Body of pancreas (tissue), 4 donors: ENCODE measurements around the gene MYO5A.

Source experiments
- POLR2A ChIP-seq, 3 donors: fragments of 450-650 bp; IDR thresholded peaks; one replicate each; pipeline ENCODE4 v1.6.1; 2016; ENCODE audit warnings: antibody characterized with exemption in 3 of 3, mild to moderate bottlenecking in 2 of 3
- TF ChIP-seq, protein P1 (sequence below), 7 experiments: fragments of 450-650 bp in 4 of 7; fragments of 200-600 bp in 3 of 7; sonication (generic) in 3 of 7; IDR thresholded peaks; one replicate each; pipeline ENCODE4 v1.5.1; 2016 to 2019; ENCODE audit warnings: antibody characterized with exemption in 7 of 7

DNA sequence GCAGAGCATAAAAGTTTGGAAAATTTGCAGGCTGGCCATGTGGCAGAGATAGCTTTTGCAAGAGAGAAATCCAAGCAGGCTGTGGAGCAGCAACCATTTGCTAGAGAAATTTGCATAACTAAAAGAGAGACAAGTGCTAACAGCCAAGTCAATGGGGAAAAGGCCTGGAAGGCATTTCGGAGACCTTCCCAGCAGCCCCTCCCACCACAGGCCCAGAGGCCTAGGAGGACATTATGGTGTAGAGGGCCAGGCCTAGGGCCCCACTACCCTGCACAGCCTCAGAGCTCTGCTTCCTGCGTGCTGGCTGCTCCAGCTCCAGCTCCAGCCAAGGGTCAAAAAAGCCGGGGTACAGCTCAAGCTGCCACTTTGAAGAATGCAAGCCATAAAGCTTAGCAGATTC, 82.7 kb downstream of the MYO5A start:
- TF ChIP-seq, protein P1, sequence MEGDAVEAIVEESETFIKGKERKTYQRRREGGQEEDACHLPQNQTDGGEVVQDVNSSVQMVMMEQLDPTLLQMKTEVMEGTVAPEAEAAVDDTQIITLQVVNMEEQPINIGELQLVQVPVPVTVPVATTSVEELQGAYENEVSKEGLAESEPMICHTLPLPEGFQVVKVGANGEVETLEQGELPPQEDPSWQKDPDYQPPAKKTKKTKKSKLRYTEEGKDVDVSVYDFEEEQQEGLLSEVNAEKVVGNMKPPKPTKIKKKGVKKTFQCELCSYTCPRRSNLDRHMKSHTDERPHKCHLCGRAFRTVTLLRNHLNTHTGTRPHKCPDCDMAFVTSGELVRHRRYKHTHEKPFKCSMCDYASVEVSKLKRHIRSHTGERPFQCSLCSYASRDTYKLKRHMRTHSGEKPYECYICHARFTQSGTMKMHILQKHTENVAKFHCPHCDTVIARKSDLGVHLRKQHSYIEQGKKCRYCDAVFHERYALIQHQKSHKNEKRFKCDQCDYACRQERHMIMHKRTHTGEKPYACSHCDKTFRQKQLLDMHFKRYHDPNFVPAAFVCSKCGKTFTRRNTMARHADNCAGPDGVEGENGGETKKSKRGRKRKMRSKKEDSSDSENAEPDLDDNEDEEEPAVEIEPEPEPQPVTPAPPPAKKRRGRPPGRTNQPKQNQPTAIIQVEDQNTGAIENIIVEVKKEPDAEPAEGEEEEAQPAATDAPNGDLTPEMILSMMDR (IDR thresholded peaks at IDR 0.05) = no peak
- TF ChIP-seq POLR2A (IDR thresholded peaks at IDR 0.05) = no peak
